ENCODE results near the gene KIF19. TPM values are rescaled to one million over a fixed set of nuclear protein-coding genes. Genes with fewer than 3 reads are reported as not detected.

Gene KIF19
- polyA plus RNA-seq, 1 experiment = not detected

DNA sequence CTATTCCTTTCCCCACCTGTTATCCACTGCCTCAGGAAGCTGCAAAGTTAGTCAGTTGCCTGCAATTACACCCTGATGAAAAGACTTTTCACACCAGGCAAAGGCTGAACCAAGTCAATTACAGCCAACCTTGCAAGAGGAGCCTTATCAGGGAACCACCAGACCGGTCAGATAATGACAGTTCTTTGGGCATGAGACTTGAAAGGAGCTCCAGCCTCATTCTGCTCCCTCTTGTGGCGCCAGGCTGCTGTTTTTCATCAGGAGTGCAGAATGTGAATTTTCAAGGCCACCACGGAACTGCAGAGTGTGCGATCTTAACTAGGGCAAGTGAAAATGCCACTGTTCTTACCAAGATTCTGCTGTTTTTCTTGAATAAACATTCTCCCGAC lies 29.5 kb upstream of the KIF19 start:
- ChIA-PET CTCF (interaction anchor here (1.2 to 1.4 kb wide), 2 partner anchors 85 to 161 kb away, joined by 4 to 5 read pairs; no protein-coding TSS in a partner anchor), POLR2A (no interaction called here)
- Histone ChIP-seq H3K27me3 (ENCODE audit: control insufficient read depth, insufficient read depth, low read length) (no peaks in the 10 kb centered on the region), H3K9me3 (ENCODE audit: control insufficient read depth, insufficient read depth, low read length) (no peaks in the 10 kb centered on the region), H3K4me3 (ENCODE audit: low read depth, low read length) (no peak overlapping the region), H3K27ac (ENCODE audit: low read depth, low read length) (no peak overlapping the region)
- no peak for DNase-seq (ENCODE audit: low read depth, low spot score)
- TF ChIP-seq, protein P1, sequence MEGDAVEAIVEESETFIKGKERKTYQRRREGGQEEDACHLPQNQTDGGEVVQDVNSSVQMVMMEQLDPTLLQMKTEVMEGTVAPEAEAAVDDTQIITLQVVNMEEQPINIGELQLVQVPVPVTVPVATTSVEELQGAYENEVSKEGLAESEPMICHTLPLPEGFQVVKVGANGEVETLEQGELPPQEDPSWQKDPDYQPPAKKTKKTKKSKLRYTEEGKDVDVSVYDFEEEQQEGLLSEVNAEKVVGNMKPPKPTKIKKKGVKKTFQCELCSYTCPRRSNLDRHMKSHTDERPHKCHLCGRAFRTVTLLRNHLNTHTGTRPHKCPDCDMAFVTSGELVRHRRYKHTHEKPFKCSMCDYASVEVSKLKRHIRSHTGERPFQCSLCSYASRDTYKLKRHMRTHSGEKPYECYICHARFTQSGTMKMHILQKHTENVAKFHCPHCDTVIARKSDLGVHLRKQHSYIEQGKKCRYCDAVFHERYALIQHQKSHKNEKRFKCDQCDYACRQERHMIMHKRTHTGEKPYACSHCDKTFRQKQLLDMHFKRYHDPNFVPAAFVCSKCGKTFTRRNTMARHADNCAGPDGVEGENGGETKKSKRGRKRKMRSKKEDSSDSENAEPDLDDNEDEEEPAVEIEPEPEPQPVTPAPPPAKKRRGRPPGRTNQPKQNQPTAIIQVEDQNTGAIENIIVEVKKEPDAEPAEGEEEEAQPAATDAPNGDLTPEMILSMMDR (IDR thresholded peaks at IDR 0.05; ENCODE audit: low read depth, low read length) = peak; percentile 65

DNA sequence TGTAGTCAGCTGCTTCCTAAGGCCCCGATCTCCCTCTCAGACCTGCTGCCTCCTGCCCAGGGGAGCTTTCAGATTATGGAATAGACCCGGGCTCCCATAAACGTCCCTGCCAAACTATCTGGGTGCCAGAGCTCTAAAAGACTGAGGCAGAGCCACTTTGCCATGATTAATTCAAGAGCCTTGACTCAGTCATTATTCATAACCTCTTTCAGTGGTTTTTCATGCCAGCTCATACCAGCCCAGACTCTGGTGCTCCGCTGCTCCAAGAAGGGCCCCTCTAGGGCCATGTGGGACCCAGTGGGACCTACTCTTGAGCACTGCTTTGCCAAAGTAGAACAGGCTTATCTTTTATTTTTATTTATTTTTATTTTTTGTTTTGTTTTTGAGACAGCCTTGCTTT lies 28.1 kb upstream of the KIF19 start:
- H3K27me3 ChIP-seq (ENCODE audit: control insufficient read depth, insufficient read depth, low read length) = no peaks in the 10 kb centered on the region
- no peak overlapping the region for H3K4me3 ChIP-seq (ENCODE audit: low read depth, low read length)
- H3K27ac ChIP-seq (ENCODE audit: low read depth, low read length) = no peak overlapping the region
- CTCF ChIA-PET = no interaction called here
- TF ChIP-seq, protein P1 (IDR thresholded peaks at IDR 0.05; ENCODE audit: low read depth, low read length) = no peak
- POLR2A ChIA-PET = no interaction called here
- H3K9me3 ChIP-seq (ENCODE audit: control insufficient read depth, insufficient read depth, low read length) = no peaks in the 10 kb centered on the region
- no peak for DNase-seq (ENCODE audit: low read depth, low spot score)

DNA sequence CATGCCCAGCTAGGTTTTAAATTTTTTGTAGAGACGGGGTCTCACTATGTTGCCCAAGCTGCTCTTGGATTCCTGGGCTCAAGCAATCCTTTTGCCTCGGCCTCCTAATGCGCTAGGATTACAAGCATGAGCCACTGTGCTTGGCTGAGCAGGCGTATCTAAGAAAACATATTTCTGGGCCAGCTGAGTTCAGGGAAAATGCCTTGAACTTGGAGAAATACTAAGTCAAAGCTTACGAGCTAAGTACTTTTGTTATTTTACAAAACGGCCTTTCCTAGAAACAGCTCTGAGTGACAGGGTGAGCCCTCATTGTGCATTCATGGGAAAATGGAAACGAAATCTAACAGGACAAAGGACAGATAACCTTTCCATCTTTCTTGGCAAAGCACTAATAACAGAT lies 27.2 kb upstream of the KIF19 start:
- H3K4me3 ChIP-seq (ENCODE audit: low read depth, low read length) = no peak overlapping the region
- POLR2A ChIA-PET = no interaction called here
- no peaks in the 10 kb centered on the region for H3K9me3 ChIP-seq (ENCODE audit: control insufficient read depth, insufficient read depth, low read length)
- CTCF ChIA-PET = interaction anchor here (1.5 kb wide), 1 partner anchor 159 kb away, joined by 3 read pairs; no protein-coding TSS in a partner anchor
- no peak for DNase-seq (ENCODE audit: low read depth, low spot score)
- no peak overlapping the region for H3K27ac ChIP-seq (ENCODE audit: low read depth, low read length)
- no peaks in the 10 kb centered on the region for H3K27me3 ChIP-seq (ENCODE audit: control insufficient read depth, insufficient read depth, low read length)
- TF ChIP-seq, protein P1 (IDR thresholded peaks at IDR 0.05; ENCODE audit: low read depth, low read length) = no peak

DNA sequence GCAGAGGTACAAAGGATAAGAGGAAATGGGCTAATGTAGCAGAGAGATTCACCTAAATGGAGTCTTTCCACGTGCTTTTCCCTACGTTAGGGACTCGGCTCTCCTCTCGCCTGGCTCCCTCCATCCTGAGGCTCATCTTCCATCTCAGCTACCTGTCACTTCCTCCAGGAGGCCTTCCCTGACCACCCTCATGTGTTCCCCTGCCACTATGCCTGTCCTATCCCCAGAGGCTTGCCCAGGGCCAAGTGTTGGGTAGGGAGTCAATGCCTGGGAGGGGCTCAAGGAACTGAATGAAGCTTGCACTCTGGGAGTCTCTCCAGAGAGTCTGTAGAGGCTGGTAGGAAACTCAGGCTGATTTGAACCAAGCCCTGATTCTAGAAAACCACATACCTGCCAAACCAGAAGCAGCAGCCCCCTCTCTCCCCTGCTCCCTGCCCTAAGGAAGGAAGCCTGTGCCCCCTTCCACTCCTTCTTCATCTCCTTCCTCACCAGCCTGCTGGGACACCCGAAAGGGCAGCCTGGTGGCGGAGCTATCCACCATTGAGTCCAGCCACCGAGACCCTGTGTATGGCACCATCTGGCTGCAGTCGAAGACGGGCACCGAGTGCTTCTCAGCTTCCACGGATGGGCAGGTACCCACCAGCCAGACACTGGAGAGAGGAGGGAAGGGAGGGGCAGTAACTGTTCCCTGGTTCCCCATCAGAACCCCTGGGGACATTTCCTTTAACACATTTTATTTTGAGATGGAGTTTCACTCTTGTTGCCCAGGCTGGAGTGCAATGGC lies 26.6 kb upstream of the KIF19 start:
- DNase-seq (ENCODE audit: low read depth, low spot score) = no peak
- Histone ChIP-seq H3K27me3 (ENCODE audit: control insufficient read depth, insufficient read depth, low read length) (no peaks in the 10 kb centered on the region), H3K4me3 (ENCODE audit: low read depth, low read length) (no peak overlapping the region), H3K9me3 (ENCODE audit: control insufficient read depth, insufficient read depth, low read length) (no peaks in the 10 kb centered on the region), H3K27ac (ENCODE audit: low read depth, low read length) (no peak overlapping the region)
- POLR2A ChIA-PET = no interaction called here
- CTCF ChIA-PET = interaction anchor here (1.5 kb wide), 2 partner anchors 8 to 158 kb away, joined by 3 read pairs; no protein-coding TSS in a partner anchor
- TF ChIP-seq, protein P1 (IDR thresholded peaks at IDR 0.05; ENCODE audit: low read depth, low read length) = no peak

DNA sequence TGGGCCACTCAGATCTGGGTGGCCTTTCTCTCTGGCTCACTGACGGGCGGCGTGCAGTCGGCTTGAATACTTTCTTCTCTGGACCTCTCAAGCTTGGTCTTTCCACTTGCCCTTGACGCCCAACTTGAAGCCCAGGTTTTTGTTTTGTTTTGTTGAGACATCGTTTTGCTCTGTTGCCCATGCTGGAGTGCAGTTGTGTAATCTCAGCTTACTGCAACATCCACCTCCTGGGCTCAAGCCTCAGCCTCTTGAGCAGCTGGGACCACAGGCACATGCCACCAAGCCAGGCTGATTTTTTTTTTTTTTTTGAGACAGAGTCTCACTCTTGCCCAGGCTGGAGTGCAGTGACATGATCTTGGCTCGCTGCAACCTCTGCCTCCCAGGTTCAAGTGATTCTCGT lies 22.7 kb upstream of the KIF19 start:
- POLR2A ChIA-PET = no interaction called here
- TF ChIP-seq, protein P1 (IDR thresholded peaks at IDR 0.05; ENCODE audit: low read depth, low read length) = no peak
- Histone ChIP-seq H3K4me3 (ENCODE audit: low read depth, low read length) (no peak overlapping the region), H3K27me3 (ENCODE audit: control insufficient read depth, insufficient read depth, low read length) (no peaks in the 10 kb centered on the region), H3K27ac (ENCODE audit: low read depth, low read length) (no peak overlapping the region), H3K9me3 (ENCODE audit: control insufficient read depth, insufficient read depth, low read length) (no peaks in the 10 kb centered on the region)
- CTCF ChIA-PET = interaction anchor here (0.6 to 1.3 kb wide), 2 partner anchors 11 to 65 kb away, joined by 3 to 4 read pairs; no protein-coding TSS in a partner anchor
- no peak for DNase-seq (ENCODE audit: low read depth, low spot score)

Data from AG04450 (cell line).